ENCODE measurements around the gene CP.

CP gene

GRCh38 chr3:149160754-149161300 is 60.8 kb downstream of the CP start:
- no peak for TF ChIP-seq CTCF (IDR thresholded peaks at IDR 0.05; ENCODE audit: insufficient read depth, low read length, poor library complexity, severe bottlenecking)
- DNase-seq (ENCODE audit: extremely low read depth, insufficient read length), result no peak
- peaks cover 4% of the 10 kb centered on the region for H3K36me3 ChIP-seq (ENCODE audit: control insufficient read depth, insufficient read depth, low read length)
- no peaks in the 10 kb centered on the region for H3K27me3 ChIP-seq (replicated peaks; ENCODE audit: control insufficient read depth, insufficient read depth, low read length)
- no peak overlapping the region for H3K4me3 ChIP-seq (replicated peaks; ENCODE audit: low read depth, low read length)

- DNase-seq (ENCODE audit: extremely low read depth, insufficient read length), result no peak
- no peak for TF ChIP-seq CTCF (IDR thresholded peaks at IDR 0.05; ENCODE audit: insufficient read depth, low read length, poor library complexity, severe bottlenecking)
- Histone ChIP-seq H3K4me3 (replicated peaks; ENCODE audit: low read depth, low read length) (no peak overlapping the region), H3K36me3 (ENCODE audit: control insufficient read depth, insufficient read depth, low read length) (peaks cover 4% of the 10 kb centered on the region), H3K27me3 (replicated peaks; ENCODE audit: control insufficient read depth, insufficient read depth, low read length) (no peaks in the 10 kb centered on the region)
Observed at GRCh38 chr3:149153402-149153801, 68.2 kb downstream of the CP start.

- no peak for TF ChIP-seq CTCF (IDR thresholded peaks at IDR 0.05; ENCODE audit: insufficient read depth, low read length, poor library complexity, severe bottlenecking)
- peaks cover 4% of the 10 kb centered on the region for H3K36me3 ChIP-seq (ENCODE audit: control insufficient read depth, insufficient read depth, low read length)
- DNase-seq (ENCODE audit: extremely low read depth, insufficient read length), result peak; percentile 52
- no peaks in the 10 kb centered on the region for H3K27me3 ChIP-seq (replicated peaks; ENCODE audit: control insufficient read depth, insufficient read depth, low read length)
- no peak overlapping the region for H3K4me3 ChIP-seq (replicated peaks; ENCODE audit: low read depth, low read length)
Observed at GRCh38 chr3:149152420-149152819, 69.2 kb downstream of the CP start.

GRCh38 chr3:149151843-149152242 is 69.8 kb downstream of the CP start:
- Histone ChIP-seq H3K36me3 (ENCODE audit: control insufficient read depth, insufficient read depth, low read length) (peaks cover 2% of the 10 kb centered on the region), H3K27me3 (replicated peaks; ENCODE audit: control insufficient read depth, insufficient read depth, low read length) (no peaks in the 10 kb centered on the region), H3K4me3 (replicated peaks; ENCODE audit: low read depth, low read length) (no peak overlapping the region)
- DNase-seq (ENCODE audit: extremely low read depth, insufficient read length), result no peak
- no peak for TF ChIP-seq CTCF (IDR thresholded peaks at IDR 0.05; ENCODE audit: insufficient read depth, low read length, poor library complexity, severe bottlenecking)

- H3K36me3 ChIP-seq (ENCODE audit: control insufficient read depth, insufficient read depth, low read length), result peaks cover 2% of the 10 kb centered on the region
- H3K27me3 ChIP-seq (replicated peaks; ENCODE audit: control insufficient read depth, insufficient read depth, low read length), result no peaks in the 10 kb centered on the region
- no peak for DNase-seq (ENCODE audit: extremely low read depth, insufficient read length)
- TF ChIP-seq CTCF (IDR thresholded peaks at IDR 0.05; ENCODE audit: insufficient read depth, low read length, poor library complexity, severe bottlenecking), result no peak
- H3K4me3 ChIP-seq (replicated peaks; ENCODE audit: low read depth, low read length), result no peak overlapping the region
Observed at GRCh38 chr3:149150436-149150835, 71.2 kb downstream of the CP start.

- H3K27me3 ChIP-seq (replicated peaks; ENCODE audit: control insufficient read depth, insufficient read depth, low read length), result no peaks in the 10 kb centered on the region
- no peak overlapping the region for H3K4me3 ChIP-seq (replicated peaks; ENCODE audit: low read depth, low read length)
- peak; percentile 63 for DNase-seq (ENCODE audit: extremely low read depth, insufficient read length)
- no peak for TF ChIP-seq CTCF (IDR thresholded peaks at IDR 0.05; ENCODE audit: insufficient read depth, low read length, poor library complexity, severe bottlenecking)
- peaks cover 2% of the 10 kb centered on the region for H3K36me3 ChIP-seq (ENCODE audit: control insufficient read depth, insufficient read depth, low read length)
Observed at GRCh38 chr3:149145974-149146373, 75.7 kb downstream of the CP start.

All from GM06990 (cell line).